ENCODE measurements around the gene ZNF496. TPM values are rescaled to one million over a fixed set of nuclear protein-coding genes. Genes with fewer than 3 reads are reported as not detected.
A peak's percentile ranks its signal among the peaks of the same experiment; 100 is the strongest.
"Not testable (repeated sequence)": the region's sequence is repeated elsewhere in the genome, so short reads cannot be mapped to it uniquely, and the experiment has no call there.

ZNF496 gene
- total RNA-seq (55.8 and 108 TPM in 2 replicates), polyA plus RNA-seq (18.8 and 22.6 TPM in 2 replicates)

- peak within 1 kb of the TSS; percentile 98 for H3K27ac ChIP-seq
- DNase-seq (ENCODE audit: low read depth in 1 of 2, low spot score in 1 of 2): peak; percentile 88 to 95
- peaks cover 29% of the 10 kb centered on the region for H3K4me1 ChIP-seq (ENCODE audit: low read depth)
- H3K36me3 ChIP-seq: peaks cover 20% of the 10 kb centered on the region
- H3K27me3 ChIP-seq: no peaks in the 10 kb centered on the region
- TF ChIP-seq CTCF (IDR thresholded peaks at IDR 0.05; ENCODE audit: low read depth, low read length): peak; percentile 1
- H3K9me3 ChIP-seq (ENCODE audit: low read depth): no peaks in the 10 kb centered on the region
- peak within 1 kb of the TSS; percentile 100 for H3K4me3 ChIP-seq
Observed at GRCh38 chr1:247331525-247332214, at the start of gene ZNF496. Gene ZNF496 (minus strand): TSS chr1:247331867. CDS start chr1:247329578, 2,289 bp downstream.

- no peaks in the 10 kb centered on the region for H3K9me3 ChIP-seq (ENCODE audit: low read depth)
- no peak overlapping the region for H3K27ac ChIP-seq
- no peaks in the 10 kb centered on the region for H3K36me3 ChIP-seq
- H3K4me1 ChIP-seq (ENCODE audit: low read depth): no peaks in the 10 kb centered on the region
- no peak for DNase-seq (ENCODE audit: low read depth in 1 of 2, low spot score in 1 of 2)
- H3K27me3 ChIP-seq: no peaks in the 10 kb centered on the region
- no peak for TF ChIP-seq CTCF (IDR thresholded peaks at IDR 0.05; ENCODE audit: low read depth, low read length)
- no peak overlapping the region for H3K4me3 ChIP-seq
Observed at GRCh38 chr1:247378334-247379073, 46.8 kb upstream of the ZNF496 start.

- H3K27me3 ChIP-seq; DNase-seq (ENCODE audit: low read depth in 1 of 2, low spot score in 1 of 2); H3K36me3 ChIP-seq; H3K9me3 ChIP-seq (ENCODE audit: low read depth); H3K4me3 ChIP-seq; H3K4me1 ChIP-seq (ENCODE audit: low read depth); H3K27ac ChIP-seq: not testable (repeated sequence)
Observed at GRCh38 chr1:247377656-247378055, 46.0 kb upstream of the ZNF496 start.

GRCh38 chr1:247376659-247377058 is 45.0 kb upstream of the ZNF496 start:
- Histone ChIP-seq H3K4me1 (ENCODE audit: low read depth) (no peaks in the 10 kb centered on the region), H3K4me3 (no peak overlapping the region), H3K9me3 (ENCODE audit: low read depth) (no peaks in the 10 kb centered on the region), H3K27me3 (no peaks in the 10 kb centered on the region), H3K36me3 (no peaks in the 10 kb centered on the region), H3K27ac (no peak overlapping the region)
- DNase-seq (ENCODE audit: low read depth in 1 of 2, low spot score in 1 of 2): no peak
- no peak for TF ChIP-seq CTCF (IDR thresholded peaks at IDR 0.05; ENCODE audit: low read depth, low read length)

GRCh38 chr1:247375747-247376146 is 44.1 kb upstream of the ZNF496 start:
- Histone ChIP-seq H3K4me3 (no peak overlapping the region), H3K4me1 (ENCODE audit: low read depth) (no peaks in the 10 kb centered on the region), H3K9me3 (ENCODE audit: low read depth) (no peaks in the 10 kb centered on the region), H3K27me3 (no peaks in the 10 kb centered on the region), H3K27ac (no peak overlapping the region), H3K36me3 (no peaks in the 10 kb centered on the region)
- no peak for TF ChIP-seq CTCF (IDR thresholded peaks at IDR 0.05; ENCODE audit: low read depth, low read length)
- DNase-seq (ENCODE audit: low read depth in 1 of 2, low spot score in 1 of 2): no peak

- not testable (repeated sequence) for H3K4me3 ChIP-seq
Observed at GRCh38 chr1:247374651-247375334, 43.1 kb upstream of the ZNF496 start.

More at GRCh38 chr1:247374651-247375334, 43.1 kb upstream of the ZNF496 start:
- not testable (repeated sequence) for H3K4me1 ChIP-seq (ENCODE audit: low read depth); DNase-seq (ENCODE audit: low read depth in 1 of 2, low spot score in 1 of 2); H3K36me3 ChIP-seq; H3K27ac ChIP-seq; H3K27me3 ChIP-seq; H3K9me3 ChIP-seq (ENCODE audit: low read depth)
